GM19397 (cell line): ENCODE data around the gene HAPLN2.
"Not testable (repeated sequence)": the region's sequence is repeated elsewhere in the genome, so short reads cannot be mapped to it uniquely, and the experiment has no call there.

ENCODE experiments used
- ATAC-seq: cut with Tn5 transposase; IDR thresholded peaks from one replicate; pipeline ENCODE4 v1.9.1; 2021; ENCODE audit warnings: mild to moderate bottlenecking, moderate library complexity; ENCODE audit not compliant: unreplicated experiment

The HAPLN2 gene

DNA sequence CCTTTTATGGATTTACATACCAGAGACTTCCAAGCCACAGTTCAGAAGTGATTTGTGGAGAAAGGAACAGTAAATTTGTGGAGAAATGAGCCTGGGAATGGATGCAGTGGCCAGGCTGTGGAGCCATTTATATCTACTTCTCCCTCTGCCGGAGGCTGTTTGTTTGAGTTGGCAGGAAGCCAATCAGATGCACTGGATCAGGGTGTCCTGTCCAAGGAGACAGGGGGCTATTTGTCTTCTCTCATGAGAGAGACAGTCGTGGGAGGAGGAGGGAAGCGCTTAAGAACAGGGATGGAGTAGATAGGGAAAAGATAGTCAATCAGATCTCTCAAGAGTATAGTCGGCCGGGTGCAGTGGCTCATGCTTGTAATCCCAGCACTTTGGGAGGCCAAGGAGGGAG is 2.8 kb upstream of the HAPLN2 start:
- no peak for ATAC-seq

DNA sequence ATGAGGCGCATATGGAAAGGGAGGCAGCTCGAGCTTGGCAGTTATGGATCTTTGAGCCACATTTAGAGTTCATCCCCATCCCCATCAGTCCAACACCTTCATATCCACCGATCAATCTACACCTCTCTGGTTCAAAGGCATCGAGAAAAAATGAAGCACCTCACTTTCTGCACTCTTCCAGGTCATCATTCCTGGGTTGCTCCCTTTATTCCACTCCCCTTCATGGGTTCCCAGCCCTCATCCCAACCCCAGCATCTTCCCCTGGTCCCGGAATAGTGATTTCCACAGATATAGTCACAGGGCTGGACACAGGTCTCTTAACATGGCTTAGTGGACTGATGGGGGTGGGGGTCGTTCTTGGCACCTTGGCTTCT is 354 bp downstream of the HAPLN2 start:
- no peak for ATAC-seq

DNA sequence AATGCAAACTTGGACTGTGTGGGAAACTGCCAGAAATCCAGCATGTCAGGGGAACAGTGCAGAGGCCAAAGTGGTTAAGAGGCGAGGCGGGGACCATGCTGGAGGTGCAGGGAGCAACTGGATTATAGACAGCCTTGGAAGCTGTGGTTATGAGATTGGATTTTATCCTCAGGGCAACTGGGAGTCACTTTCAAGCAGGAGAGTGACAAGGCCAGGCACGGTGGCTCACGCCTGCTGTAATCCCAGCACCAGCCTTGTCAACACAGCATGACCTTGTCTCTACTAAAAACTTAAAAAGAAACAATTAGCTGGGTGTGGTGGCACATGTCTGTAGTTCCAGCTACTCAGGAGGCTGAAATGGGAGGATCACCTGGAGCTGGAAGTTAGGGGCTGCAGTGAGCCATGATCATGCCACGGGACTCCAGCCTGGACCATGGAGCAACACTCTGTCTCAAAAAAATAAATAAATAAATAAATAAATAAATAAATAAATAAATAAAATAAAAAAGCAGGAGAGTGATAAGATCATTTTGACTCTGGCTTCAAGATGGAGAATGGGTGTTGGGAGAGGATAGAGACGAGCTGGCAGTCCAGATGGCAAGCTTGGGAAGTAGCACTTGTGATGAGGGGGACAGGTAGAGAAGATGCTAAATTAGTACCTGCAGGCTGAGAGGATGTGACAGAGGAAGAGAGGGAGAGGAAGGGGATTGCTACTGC is 3.5 kb downstream of the HAPLN2 start:
- ATAC-seq = no peak

DNA sequence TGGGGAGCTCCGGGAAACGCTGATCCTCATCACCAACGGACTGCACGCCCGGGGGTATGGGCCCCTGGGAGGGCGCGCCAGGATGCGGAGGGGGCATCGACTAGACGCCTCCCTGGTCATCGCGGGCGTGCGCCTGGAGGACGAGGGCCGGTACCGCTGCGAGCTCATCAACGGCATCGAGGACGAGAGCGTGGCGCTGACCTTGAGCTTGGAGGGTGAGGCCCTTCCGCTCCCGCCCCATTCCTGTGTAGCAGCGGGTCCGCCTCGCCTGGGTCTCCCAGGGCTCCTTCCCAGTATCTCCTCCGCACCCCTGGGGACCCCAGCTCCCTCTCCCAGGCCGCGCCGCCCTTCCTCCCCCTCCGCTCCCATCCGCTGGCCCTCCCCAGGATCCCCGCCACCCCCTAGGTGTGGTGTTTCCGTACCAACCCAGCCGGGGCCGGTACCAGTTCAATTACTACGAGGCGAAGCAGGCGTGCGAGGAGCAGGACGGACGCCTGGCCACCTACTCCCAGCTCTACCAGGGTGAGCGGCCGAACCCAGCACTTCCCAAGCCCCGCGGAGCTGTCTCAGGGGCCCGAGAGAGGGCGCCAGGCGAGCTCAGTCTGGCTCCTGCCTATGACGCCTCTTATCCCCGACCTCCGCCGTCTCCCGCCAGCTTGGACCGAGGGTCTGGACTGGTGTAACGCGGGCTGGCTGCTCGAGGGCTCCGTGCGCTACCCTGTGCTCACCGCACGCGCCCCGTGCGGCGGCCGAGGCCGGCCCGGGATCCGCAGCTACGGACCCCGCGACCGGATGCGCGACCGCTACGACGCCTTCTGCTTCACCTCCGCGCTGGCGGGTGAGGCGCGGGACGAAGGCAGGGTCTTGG is 5.0 kb downstream of the HAPLN2 start:
- no peak for ATAC-seq

DNA sequence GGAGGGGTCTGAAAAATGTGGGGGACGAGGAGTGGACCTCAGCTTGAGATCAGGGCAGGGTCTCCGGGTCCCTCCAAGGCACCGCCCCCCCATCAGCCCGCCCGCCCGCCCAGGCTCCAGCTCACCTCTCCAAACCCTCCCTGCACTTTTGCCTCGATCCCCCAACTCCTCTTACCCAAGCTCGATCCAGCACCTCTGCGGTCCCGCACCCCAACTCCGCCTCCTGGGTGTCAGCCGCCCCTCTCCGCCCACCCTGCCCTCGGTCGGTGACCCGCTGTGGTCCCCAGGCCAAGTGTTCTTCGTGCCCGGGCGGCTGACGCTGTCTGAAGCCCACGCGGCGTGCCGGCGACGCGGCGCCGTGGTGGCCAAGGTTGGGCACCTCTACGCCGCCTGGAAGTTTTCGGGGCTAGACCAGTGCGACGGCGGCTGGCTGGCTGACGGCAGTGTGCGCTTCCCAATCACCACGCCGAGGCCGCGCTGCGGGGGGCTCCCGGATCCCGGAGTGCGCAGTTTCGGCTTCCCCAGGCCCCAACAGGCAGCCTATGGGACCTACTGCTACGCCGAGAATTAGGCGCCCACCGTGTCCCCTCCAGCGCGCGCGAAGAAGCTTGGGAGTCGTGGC is 5.7 kb downstream of the HAPLN2 start:
- ATAC-seq = no peak

DNA sequence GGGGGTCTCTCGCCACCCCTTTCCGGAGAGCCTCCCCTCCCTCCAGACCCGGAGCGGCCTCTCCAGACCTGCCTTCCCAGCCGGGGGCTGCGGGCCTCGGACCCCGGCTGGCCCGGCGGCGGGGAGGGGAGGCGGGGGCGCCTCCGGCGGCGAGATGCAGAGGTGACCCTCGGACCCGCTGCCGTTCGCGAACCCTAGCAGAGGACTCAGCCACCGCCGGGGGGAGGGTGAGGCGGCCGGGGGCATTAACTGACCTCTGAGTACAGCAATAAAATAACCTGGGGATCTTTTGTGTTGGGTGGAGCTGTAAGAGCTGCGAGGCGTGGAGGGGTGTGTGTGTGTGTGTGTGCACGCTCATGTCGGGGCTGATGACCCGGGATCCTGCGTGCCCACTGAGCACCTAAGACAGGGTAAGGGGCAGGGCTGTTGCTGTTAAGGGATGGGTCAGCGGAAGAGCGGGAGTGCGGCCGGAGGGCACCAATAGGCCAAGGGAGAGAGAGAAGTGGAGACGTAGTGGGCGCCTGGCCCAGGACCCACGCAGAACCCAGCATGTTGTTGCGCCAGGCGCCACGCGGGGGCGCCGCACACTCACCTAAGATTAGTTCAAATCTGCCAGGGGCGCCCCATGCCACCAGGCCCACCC is 6.3 kb downstream of the HAPLN2 start:
- no peak for ATAC-seq

DNA sequence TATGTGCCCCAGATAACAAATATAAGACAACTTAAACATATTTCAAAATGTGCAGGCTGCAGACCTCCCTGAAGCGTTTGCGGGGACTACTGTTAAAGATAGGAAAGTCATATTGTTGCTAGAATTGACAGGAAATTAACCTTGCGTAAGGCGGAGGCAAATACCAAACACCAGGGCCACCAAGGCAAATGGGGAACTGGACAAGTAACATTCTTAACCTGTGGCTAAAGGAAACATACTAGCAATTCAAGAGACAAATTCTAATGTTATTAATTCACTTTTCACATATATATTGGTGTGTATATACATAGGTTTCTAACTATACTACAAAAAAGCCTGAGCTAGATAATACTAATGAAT is 6.8 kb downstream of the HAPLN2 start:
- no peak for ATAC-seq

DNA sequence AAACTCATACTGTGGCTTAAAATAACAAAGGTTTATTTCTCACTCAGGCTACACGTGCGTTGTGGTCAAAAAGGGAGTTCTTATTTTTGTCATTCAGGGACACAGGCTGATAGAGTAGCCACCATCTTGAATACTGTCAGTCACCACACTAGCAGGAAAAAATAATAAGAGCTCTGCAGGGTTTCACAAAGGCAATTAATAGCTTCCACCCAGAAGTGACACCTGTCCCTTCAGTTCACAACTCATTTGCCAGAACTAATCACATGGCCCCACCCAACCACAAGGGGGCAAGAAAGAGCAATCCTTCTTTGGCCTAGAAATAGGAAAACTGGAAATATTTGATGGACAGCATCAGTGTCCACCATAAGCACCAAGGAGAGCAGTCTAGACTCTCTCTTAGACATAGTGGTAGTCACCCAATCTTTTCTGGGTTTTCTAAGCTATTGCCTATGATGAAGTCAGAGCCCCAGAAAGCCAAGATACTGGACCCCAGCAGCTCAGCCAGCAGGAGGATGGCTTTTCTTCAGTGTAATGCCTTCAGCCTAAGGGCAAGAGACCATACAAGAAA is 8.2 kb downstream of the HAPLN2 start:
- ATAC-seq = no peak

DNA sequence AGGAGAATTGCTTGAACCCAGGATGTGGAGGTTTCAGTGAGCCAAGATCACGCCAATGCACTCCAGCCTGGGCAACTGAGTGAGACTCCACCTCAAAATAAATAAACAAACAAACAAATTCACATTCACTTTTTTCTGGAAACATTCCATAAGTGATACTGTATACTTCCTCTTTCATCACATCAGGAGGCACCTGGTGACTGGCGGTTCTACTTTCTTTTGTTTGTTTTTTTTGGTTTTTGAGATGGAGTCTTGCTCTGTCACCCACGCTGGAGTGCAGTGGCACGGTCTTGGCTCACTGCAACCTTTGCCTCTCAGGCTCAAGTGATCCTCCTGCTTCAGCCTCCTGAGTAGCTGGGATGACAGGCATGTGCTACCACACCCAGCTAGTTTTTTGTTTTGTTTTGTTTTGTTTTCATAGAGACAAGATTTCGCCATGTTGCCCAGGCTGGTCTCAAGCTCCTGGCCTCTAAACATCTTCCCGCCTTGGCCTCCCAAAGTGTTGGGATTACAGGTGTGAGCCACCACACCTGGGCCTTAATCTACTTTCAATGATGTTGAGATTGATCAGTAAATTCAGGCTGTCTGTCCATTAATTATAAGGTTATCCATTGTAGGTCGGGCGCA is 10.7 kb downstream of the HAPLN2 start:
- no peak for ATAC-seq

DNA sequence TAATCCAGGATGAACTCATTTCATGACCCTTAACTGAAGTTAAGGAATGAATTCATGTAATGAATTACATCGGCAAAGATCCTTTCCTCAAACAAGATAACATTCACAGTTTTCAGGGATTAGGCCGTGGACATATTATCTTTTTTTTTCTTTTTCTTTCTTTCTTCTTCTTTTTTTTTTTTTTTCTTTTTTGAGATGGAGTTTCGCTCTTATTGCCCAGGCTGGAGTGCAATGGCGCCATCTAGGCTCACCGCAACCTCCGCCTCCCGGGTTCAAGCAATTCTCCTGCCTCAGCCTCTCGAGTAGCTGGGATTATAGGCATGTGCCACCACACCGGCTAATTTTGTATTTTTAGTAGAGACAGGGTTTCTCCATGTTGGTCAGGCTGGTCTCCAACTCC is 11.9 kb downstream of the HAPLN2 start:
- not testable (repeated sequence) for ATAC-seq

DNA sequence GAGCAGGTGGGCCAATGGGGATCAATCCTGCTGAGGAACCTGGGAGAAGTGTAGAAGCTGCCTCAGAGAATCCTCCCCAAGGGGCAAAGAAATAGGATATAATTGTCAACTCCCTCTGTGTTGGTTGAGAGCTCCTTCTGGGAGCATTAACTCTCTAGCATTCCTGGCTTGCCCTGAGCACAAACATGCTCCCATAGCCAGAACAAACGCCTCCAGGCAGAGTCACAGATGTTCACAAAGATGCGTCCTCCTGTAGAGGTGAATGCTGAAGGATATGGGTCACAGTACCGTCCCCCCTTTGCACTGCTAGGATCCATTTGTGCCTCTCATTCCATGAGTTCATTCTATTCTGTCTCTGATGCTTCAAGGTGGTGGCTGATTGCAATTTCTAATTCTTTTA is 13.1 kb downstream of the HAPLN2 start:
- no peak for ATAC-seq

DNA sequence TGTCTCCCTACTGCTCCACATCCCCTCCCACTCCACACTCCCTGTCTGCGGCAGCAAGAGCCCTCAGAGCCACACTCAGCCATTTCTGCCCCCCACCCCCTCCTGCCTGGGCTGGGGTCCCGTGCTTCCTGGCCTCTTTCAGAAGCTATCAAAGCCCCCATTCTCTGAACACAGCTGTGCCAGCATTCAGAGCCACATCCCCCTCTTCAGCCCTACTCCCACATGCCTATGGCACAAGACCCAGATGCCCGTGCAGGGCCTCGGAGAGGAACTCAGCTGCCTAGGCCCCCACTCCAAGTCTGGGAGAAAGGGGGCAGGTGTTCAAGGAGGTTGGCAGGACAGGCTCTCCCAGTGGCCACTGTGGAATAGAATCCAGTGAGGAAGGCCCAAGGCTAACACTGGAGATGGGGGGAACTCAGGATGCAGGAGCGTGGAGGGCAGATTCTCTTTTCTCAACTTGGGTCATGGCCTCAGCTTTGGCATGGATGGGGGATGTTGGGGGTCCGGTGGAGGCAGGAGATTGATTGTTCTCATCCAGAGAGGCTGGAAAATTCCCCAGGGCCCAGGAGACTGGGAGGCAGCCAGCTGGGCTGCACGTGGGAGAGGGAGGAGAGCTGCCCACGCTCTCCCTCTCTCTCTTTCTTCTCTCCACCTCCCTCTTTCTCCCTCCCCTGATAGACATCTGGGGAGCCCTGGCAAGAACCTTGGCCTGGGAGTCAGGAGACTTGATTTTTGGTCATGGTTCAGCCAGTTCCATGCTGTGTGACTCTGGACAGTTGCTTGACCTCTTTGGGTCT is 19.2 kb downstream of the HAPLN2 start:
- no peak for ATAC-seq

DNA sequence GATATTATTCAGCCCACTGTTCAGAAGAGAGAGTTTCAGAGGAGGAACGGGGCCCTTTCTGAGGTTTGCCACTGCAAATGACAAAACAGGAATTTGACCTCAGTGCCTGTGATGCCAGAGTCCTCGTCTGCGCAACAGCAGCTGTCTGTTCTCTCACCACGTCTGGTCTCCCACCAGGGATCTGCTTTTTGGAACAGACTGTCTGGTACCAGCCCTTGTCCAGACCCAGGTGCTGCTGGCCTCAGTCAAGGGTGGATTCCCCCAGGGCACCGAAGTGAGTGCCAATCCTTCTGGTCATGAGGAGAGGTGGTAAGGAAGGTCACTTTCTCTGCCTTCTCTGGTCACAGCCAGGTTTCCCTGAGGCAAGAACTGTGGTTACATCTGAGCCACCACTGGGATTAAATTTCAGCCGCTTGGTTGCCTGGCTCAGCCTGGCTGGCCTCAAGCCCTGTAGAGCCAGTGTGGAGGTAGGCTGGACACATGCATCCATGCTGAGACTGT is 20.4 kb downstream of the HAPLN2 start:
- ATAC-seq = no peak

DNA sequence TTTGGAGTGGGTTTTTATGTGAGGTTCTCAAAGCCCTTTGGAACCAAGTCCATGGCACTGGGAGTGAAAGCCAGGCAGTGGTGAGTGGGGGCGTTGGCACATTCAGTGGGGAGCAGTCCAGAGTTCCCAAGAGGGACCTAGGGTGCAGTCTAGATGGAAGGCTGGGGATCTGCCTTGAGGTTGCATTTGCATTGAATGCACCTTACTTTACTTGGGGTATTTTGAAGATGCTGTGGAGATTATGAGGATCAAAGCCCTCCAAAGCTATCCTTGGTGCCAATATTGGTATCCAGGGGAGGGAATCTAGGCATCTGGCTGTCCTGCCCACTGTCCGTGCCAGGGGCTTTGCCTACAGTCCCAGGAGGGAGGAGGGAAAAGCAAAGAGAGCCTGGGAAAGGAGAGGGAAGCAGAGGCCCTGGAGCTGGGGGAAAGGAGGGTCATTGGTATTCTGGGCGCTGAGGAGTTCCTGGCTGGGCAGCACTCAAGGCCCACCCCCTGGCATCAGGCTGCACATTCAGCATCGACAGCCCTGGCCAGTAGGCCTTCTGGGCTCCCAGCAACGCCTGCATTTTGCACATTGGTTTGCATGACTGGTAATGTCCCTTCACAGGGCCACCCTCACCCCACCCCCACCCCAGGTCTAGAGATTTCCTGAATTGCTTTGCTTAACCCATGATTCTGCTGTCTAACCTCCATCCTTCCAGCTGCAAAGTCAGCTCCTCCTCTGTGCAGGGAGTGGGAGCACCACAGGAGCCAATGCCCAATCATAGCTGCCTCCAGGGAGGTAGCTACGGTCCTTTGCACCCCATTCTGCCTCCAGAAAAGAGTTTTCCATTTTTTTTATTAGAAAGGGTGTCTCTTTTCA is 21.9 kb downstream of the HAPLN2 start:
- no peak for ATAC-seq

DNA sequence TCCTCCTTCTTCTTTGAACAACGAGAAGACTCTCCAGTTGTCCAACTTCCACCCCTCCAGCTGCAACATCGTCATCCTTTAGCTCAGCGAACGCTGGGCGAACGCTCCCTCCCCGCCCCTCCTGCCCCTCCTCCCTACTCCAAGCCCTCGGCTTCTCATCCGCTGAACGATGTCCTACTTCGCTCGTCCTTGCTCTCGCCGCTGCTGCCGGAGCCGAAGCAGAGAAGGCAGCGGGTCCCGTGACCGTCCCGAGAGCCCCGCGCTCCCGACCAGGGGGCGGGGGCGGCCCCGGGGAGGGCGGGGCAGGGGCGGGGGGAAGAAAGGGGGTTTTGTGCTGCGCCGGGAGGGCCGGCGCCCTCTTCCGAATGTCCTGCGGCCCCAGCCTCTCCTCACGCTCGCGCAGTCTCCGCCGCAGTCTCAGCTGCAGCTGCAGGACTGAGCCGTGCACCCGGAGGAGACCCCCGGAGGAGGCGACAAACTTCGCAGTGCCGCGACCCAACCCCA is 22.6 kb downstream of the HAPLN2 start, which contains the start of gene BCAN:
BCAN (plus strand) TSS at position 357 of the 504 bp plus-strand sequence. CDS start 3,938 bp downstream, outside the sequence.
- no peak for ATAC-seq

DNA sequence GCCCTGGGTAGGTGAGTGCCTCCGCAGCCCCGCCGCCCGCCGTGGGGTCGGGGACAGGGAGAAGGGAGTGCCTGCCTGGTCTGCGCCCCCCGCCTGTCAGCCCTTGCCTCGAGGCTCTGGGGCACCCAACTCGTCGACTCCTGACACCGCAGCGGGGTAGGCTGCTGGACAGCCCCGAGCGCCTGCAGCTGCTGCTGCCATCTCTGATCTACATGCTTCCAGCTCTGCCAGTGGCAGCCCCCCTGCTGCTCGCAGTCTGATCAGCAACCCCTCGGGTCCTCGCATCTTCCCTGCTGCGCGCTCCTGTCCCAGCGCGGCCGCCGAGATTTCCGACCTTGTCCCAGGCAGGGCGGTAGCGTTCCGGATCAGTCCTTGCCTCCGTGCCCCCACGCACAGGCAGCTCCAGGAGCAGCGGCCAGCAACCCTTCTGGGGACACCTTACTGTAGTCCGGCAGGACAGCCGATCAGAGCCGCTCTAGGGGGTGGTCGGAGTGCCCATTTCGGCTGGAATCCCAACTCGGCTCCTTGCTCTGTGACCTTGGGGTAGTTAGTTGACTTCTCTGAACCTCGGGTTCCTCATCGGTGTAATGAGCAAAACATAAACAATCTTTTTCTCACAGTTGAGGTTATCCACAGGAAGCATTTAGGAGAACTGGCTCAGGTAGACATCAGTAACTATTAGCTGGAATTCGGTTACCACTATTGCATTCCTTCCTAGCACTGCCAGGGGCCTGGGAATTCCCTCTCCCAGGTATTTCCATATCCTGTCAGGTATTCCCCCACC is 23.2 kb downstream of the HAPLN2 start:
- ATAC-seq = no peak

DNA sequence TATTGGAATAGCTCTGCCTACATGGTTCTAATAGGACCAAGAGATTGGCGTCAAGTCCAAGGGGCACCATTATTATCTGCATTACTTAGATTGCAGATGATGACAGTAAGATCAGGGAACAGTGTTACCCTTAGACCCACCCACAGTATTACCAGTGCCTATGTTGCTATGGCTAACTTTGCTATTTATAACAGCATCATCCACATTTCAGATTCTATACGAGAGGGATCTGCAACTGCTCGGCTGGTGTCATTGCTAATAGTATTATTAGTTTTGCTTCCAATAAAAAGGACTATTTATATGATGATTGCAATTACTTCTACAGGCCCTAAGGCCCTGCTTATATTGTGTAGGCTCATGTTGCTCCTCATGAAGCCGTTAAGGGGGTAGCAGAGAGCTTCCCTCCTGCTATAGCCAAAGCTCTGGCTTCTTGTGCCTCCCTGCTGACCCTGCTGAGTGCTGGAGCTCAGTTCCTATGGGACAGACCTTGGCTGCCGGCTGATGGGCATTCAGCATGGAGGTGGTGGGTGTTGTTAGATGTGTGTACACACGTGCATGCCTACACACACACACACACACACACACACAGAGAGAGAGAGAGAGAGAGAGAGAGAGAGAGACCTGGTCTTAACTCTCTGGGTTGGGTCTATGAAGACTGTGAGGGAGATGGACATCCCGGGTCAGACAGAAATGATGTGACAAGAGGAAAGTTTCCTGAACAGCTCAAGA is 24.0 kb downstream of the HAPLN2 start:
- ATAC-seq = no peak
